HEK293 (cell line): ENCODE data around the gene HDDC3.

Source experiments
- BCL11B ChIP-seq: fragments of 450-650 bp; formaldehyde crosslinking; IDR thresholded peaks from 2 replicates; pipeline ENCODE4 v1.5.1; 2016; ENCODE audit warnings: low read depth, missing biosample characterization, missing genetic modification characterization
- GLI4 ChIP-seq: fragments of 450-650 bp; formaldehyde crosslinking; IDR thresholded peaks from 2 replicates; pipeline ENCODE4 v1.5.1; 2016; ENCODE audit warnings: missing biosample characterization, missing genetic modification characterization
- HOXA7 ChIP-seq: sonication (generic); formaldehyde crosslinking; IDR thresholded peaks from 2 replicates; pipeline ENCODE4 v1.8.1; 2022; ENCODE audit warnings: missing genetic modification reagents, borderline replicate concordance
- KLF16 ChIP-seq: fragments of 450-650 bp; formaldehyde crosslinking; IDR thresholded peaks from 2 replicates; pipeline ENCODE4 v1.5.1; 2017; ENCODE audit warnings: missing biosample characterization, missing genetic modification characterization
- MEIS1 ChIP-seq: sonication (generic); formaldehyde crosslinking; IDR thresholded peaks from 2 replicates; pipeline ENCODE4 v1.8.1; 2022; ENCODE audit warnings: missing genetic modification reagents, mild to moderate bottlenecking, borderline replicate concordance
- OSR2 ChIP-seq: fragments of 450-650 bp; formaldehyde crosslinking; IDR thresholded peaks from 2 replicates; pipeline ENCODE4 v1.5.1; 2016; ENCODE audit warnings: missing biosample characterization, missing genetic modification characterization
- SETDB1 ChIP-seq: IDR thresholded peaks from one replicate; pipeline ENCODE4 v1.6.1; 2017; ENCODE audit warnings: mild to moderate bottlenecking, low read length, moderate library complexity, mixed read lengths; ENCODE audit not compliant: insufficient read length
- SP7 ChIP-seq: fragments of 450-650 bp; formaldehyde crosslinking; IDR thresholded peaks from 2 replicates; pipeline ENCODE4 v1.5.1; 2016; ENCODE audit warnings: missing biosample characterization, missing genetic modification characterization
- TCF7L2 ChIP-seq: IDR thresholded peaks from 2 replicates; pipeline ENCODE4 v1.6.1; 2011; ENCODE audit warnings: low read depth, mild to moderate bottlenecking, inconsistent platforms, low read length, moderate library complexity, borderline replicate concordance
- ZBTB44 ChIP-seq: fragments of 450-650 bp; IDR thresholded peaks from 2 replicates; pipeline ENCODE4 v1.5.1; 2018; ENCODE audit warnings: missing biosample characterization, mild to moderate bottlenecking, missing genetic modification characterization
- ZFP3 ChIP-seq: fragments of 450-650 bp; formaldehyde crosslinking; IDR thresholded peaks from 2 replicates; pipeline ENCODE4 v1.5.1; 2016; ENCODE audit warnings: low read depth, missing biosample characterization, missing genetic modification characterization
- ZFP69B ChIP-seq: fragments of 450-650 bp; formaldehyde crosslinking; IDR thresholded peaks from 2 replicates; pipeline ENCODE4 v1.5.1; 2016; ENCODE audit warnings: missing biosample characterization, missing genetic modification characterization
- ZNF10 ChIP-seq: fragments of 450-650 bp; formaldehyde crosslinking; IDR thresholded peaks from 2 replicates; pipeline ENCODE4 v1.5.1; 2017; ENCODE audit warnings: missing biosample characterization, missing genetic modification characterization
- ZNF121 ChIP-seq: fragments of 450-650 bp; formaldehyde crosslinking; IDR thresholded peaks from 2 replicates; pipeline ENCODE4 v1.5.1; 2016; ENCODE audit warnings: missing biosample characterization, missing genetic modification characterization
- ZNF132 ChIP-seq: fragments of 450-650 bp; formaldehyde crosslinking; IDR thresholded peaks from 2 replicates; pipeline ENCODE4 v1.5.1; 2017; ENCODE audit warnings: missing biosample characterization, missing genetic modification characterization, borderline replicate concordance
- ZNF155 ChIP-seq: fragments of 450-650 bp; formaldehyde crosslinking; IDR thresholded peaks from 2 replicates; pipeline ENCODE4 v1.5.1; 2016; ENCODE audit warnings: missing biosample characterization, missing genetic modification characterization
- ZNF202 ChIP-seq: fragments of 450-650 bp; formaldehyde crosslinking; IDR thresholded peaks from 2 replicates; pipeline ENCODE4 v1.5.1; 2016; ENCODE audit warnings: missing biosample characterization, missing genetic modification characterization, borderline replicate concordance
- ZNF24 ChIP-seq: fragments of 450-650 bp; formaldehyde crosslinking; IDR thresholded peaks from 2 replicates; pipeline ENCODE4 v1.5.1; 2016; ENCODE audit warnings: missing biosample characterization, missing genetic modification characterization
- ZNF274 ChIP-seq, 2 experiments: fragments of 200-500 bp in 1 of 2; fragments of 450-650 bp in 1 of 2; sonication (Bioruptor generic) in 1 of 2; formaldehyde crosslinking in 1 of 2; IDR thresholded peaks; 2 replicates each; pipeline versions ENCODE4 v1.5.1 to v1.6.1; 2014 to 2016; ENCODE audit warnings: borderline replicate concordance in 1 of 2, inconsistent platforms in 1 of 2, low read length in 1 of 2, missing biosample characterization in 1 of 2, missing genetic modification characterization in 1 of 2
- ZNF366 ChIP-seq: fragments of 450-650 bp; formaldehyde crosslinking; conservative IDR thresholded peaks from 2 replicates; pipeline ENCODE4 v1.5.1; 2016; ENCODE audit warnings: missing biosample characterization, missing genetic modification characterization
- ZNF416 ChIP-seq: fragments of 450-650 bp; formaldehyde crosslinking; IDR thresholded peaks from 2 replicates; pipeline ENCODE4 v1.5.1; 2016; ENCODE audit warnings: missing biosample characterization, missing genetic modification characterization
- ZNF529 ChIP-seq: fragments of 450-650 bp; formaldehyde crosslinking; IDR thresholded peaks from 2 replicates; pipeline ENCODE4 v1.5.1; 2017; ENCODE audit warnings: missing genetic modification characterization, missing biosample characterization; ENCODE audit not compliant: insufficient replicate concordance
- ZNF548 ChIP-seq: fragments of 450-650 bp; formaldehyde crosslinking; IDR thresholded peaks from 2 replicates; pipeline ENCODE4 v1.5.1; 2016; ENCODE audit warnings: missing biosample characterization, missing genetic modification characterization
- ZNF549 ChIP-seq: fragments of 450-650 bp; IDR thresholded peaks from 2 replicates; pipeline ENCODE4 v1.5.1; 2018; ENCODE audit warnings: missing biosample characterization, missing genetic modification characterization, mild to moderate bottlenecking, inconsistent platforms, moderate library complexity
- ZNF670 ChIP-seq: fragments of 450-650 bp; formaldehyde crosslinking; IDR thresholded peaks from 2 replicates; pipeline ENCODE4 v1.5.1; 2016; ENCODE audit warnings: missing biosample characterization, missing genetic modification characterization, low read depth
- ZNF747 ChIP-seq: fragments of 450-650 bp; formaldehyde crosslinking; IDR thresholded peaks from 2 replicates; pipeline ENCODE4 v1.5.1; 2016; ENCODE audit warnings: missing biosample characterization, missing genetic modification characterization
- ZSCAN30 ChIP-seq: fragments of 450-650 bp; IDR thresholded peaks from 2 replicates; pipeline ENCODE4 v1.5.1; 2018; ENCODE audit warnings: missing biosample characterization, mild to moderate bottlenecking, missing genetic modification characterization, moderate library complexity
- ZXDB ChIP-seq: fragments of 450-650 bp; formaldehyde crosslinking; IDR thresholded peaks from 2 replicates; pipeline ENCODE4 v1.5.1; 2016; ENCODE audit warnings: missing biosample characterization, missing genetic modification characterization
- TF ChIP-seq, protein P1 (sequence below): fragments of 450-650 bp; formaldehyde crosslinking; IDR thresholded peaks from 2 replicates; pipeline ENCODE4 v1.5.1; 2016; ENCODE audit warnings: missing biosample characterization, missing genetic modification characterization, borderline replicate concordance
- TF ChIP-seq, protein P2 (sequence below): fragments of 450-650 bp; formaldehyde crosslinking; IDR thresholded peaks from 2 replicates; pipeline ENCODE4 v1.5.1; 2016; ENCODE audit warnings: missing biosample characterization, missing genetic modification characterization
- TF ChIP-seq, protein P3 (sequence below): fragments of 450-650 bp; formaldehyde crosslinking; IDR thresholded peaks from 2 replicates; pipeline ENCODE4 v1.5.1; 2016; ENCODE audit warnings: missing biosample characterization, missing genetic modification characterization
- TF ChIP-seq, protein P4 (sequence below): fragments of 450-650 bp; formaldehyde crosslinking; IDR thresholded peaks from 2 replicates; pipeline ENCODE4 v1.5.1; 2016; ENCODE audit warnings: missing biosample characterization, missing genetic modification characterization

Gene HDDC3

GRCh38 chr15:90954712-90955623, 22.6 kb upstream of the HDDC3 start, which contains the start of gene RCCD1 (continued):
- TF ChIP-seq, protein P1, sequence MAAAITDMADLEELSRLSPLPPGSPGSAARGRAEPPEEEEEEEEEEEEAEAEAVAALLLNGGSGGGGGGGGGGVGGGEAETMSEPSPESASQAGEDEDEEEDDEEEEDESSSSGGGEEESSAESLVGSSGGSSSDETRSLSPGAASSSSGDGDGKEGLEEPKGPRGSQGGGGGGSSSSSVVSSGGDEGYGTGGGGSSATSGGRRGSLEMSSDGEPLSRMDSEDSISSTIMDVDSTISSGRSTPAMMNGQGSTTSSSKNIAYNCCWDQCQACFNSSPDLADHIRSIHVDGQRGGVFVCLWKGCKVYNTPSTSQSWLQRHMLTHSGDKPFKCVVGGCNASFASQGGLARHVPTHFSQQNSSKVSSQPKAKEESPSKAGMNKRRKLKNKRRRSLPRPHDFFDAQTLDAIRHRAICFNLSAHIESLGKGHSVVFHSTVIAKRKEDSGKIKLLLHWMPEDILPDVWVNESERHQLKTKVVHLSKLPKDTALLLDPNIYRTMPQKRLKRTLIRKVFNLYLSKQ = no peak
- no peak for TF ChIP-seq ZNF366 (tag by site-specific recombination)
- TF ChIP-seq ZNF121 (tag by site-specific recombination) = peak; percentile 94
- TF ChIP-seq OSR2 (tag by site-specific recombination) = no peak
- peak; percentile 31; the same call in 1 of the 2 replicates for TF ChIP-seq ZNF10
- TF ChIP-seq ZNF747 = no peak
- no peak for TF ChIP-seq HOXA7 (CRISPR knock-in tag)
- TF ChIP-seq GLI4 = peak; percentile 63; the same call in 1 of the 2 replicates
- TF ChIP-seq ZNF24 (tag by site-specific recombination) = peak; percentile 85; the same call in 1 of the 2 replicates
- no peak for TF ChIP-seq ZNF529
- TF ChIP-seq ZNF155 = no peak
- TF ChIP-seq, protein P2, sequence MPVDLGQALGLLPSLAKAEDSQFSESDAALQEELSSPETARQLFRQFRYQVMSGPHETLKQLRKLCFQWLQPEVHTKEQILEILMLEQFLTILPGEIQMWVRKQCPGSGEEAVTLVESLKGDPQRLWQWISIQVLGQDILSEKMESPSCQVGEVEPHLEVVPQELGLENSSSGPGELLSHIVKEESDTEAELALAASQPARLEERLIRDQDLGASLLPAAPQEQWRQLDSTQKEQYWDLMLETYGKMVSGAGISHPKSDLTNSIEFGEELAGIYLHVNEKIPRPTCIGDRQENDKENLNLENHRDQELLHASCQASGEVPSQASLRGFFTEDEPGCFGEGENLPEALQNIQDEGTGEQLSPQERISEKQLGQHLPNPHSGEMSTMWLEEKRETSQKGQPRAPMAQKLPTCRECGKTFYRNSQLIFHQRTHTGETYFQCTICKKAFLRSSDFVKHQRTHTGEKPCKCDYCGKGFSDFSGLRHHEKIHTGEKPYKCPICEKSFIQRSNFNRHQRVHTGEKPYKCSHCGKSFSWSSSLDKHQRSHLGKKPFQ (tag by site-specific recombination) = no peak
- TF ChIP-seq ZNF416 (tag by site-specific recombination) = no peak
- TF ChIP-seq KLF16 (tag by site-specific recombination) = peak; percentile 92
- TF ChIP-seq ZSCAN30 (tag by site-specific recombination) = peak; percentile 95
- TF ChIP-seq ZNF132 = no peak
- TF ChIP-seq TCF7L2 = no peak
- no peak for TF ChIP-seq ZNF274 (IDR thresholded peaks at IDR 0.05; ENCODE audit: low read length)
- TF ChIP-seq ZNF274 (tag by site-specific recombination; IDR thresholded peaks at IDR 0.05; ENCODE audit: borderline replicate concordance) = no peak
- TF ChIP-seq ZNF670 (tag by site-specific recombination) = no peak
- TF ChIP-seq, protein P3, sequence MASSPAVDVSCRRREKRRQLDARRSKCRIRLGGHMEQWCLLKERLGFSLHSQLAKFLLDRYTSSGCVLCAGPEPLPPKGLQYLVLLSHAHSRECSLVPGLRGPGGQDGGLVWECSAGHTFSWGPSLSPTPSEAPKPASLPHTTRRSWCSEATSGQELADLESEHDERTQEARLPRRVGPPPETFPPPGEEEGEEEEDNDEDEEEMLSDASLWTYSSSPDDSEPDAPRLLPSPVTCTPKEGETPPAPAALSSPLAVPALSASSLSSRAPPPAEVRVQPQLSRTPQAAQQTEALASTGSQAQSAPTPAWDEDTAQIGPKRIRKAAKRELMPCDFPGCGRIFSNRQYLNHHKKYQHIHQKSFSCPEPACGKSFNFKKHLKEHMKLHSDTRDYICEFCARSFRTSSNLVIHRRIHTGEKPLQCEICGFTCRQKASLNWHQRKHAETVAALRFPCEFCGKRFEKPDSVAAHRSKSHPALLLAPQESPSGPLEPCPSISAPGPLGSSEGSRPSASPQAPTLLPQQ (tag by site-specific recombination) = peak; percentile 88; the same call in 1 of the 2 replicates
- TF ChIP-seq BCL11B (tag by site-specific recombination) = peak; percentile 74; the same call in 1 of the 2 replicates
- TF ChIP-seq ZNF548 (tag by site-specific recombination) = no peak
- TF ChIP-seq ZBTB44 (tag by site-specific recombination) = peak; percentile 25; the same call in 1 of the 2 replicates
- TF ChIP-seq ZNF202 (tag by site-specific recombination) = no peak
- peak; percentile 43; the same call in 1 of the 2 replicates for TF ChIP-seq ZFP3 (tag by site-specific recombination)
- TF ChIP-seq ZXDB (tag by site-specific recombination) = peak; percentile 95
- peak; percentile 89 for TF ChIP-seq ZFP69B (tag by site-specific recombination)
- peak; percentile 95 for TF ChIP-seq SP7 (tag by site-specific recombination)
- no peak for TF ChIP-seq SETDB1
- TF ChIP-seq MEIS1 (CRISPR knock-in tag) = no peak
- TF ChIP-seq, protein P4, sequence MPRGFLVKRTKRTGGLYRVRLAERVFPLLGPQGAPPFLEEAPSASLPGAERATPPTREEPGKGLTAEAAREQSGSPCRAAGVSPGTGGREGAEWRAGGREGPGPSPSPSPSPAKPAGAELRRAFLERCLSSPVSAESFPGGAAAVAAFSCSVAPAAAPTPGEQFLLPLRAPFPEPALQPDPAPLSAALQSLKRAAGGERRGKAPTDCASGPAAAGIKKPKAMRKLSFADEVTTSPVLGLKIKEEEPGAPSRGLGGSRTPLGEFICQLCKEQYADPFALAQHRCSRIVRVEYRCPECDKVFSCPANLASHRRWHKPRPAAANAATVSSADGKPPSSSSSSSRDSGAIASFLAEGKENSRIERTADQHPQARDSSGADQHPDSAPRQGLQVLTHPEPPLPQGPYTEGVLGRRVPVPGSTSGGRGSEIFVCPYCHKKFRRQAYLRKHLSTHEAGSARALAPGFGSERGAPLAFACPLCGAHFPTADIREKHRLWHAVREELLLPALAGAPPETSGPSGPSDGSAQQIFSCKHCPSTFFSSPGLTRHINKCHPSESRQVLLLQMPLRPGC = peak; percentile 15; the same call in 1 of the 2 replicates
- TF ChIP-seq ZNF549 (tag by site-specific recombination) = no peak
